GM23248 (cell line): ENCODE results near the gene WDR19.

ENCODE experiments used
- EZH2 ChIP-seq: fragments of 200-600 bp; sonication (generic); IDR thresholded peaks from 2 replicates; pipeline ENCODE4 v1.6.1; 2018; ENCODE audit warnings: antibody characterized with exemption, mild to moderate bottlenecking; ENCODE audit not compliant: insufficient read depth, poor library complexity, severe bottlenecking
- EZH2phosphoT487 ChIP-seq: fragments of 200-600 bp; sonication (generic); IDR thresholded peaks from 2 replicates; pipeline ENCODE4 v1.6.1; 2018; ENCODE audit warnings: antibody characterized with exemption, moderate library complexity, mild to moderate bottlenecking, low read depth; ENCODE audit not compliant: insufficient read depth

- no peak for TF ChIP-seq EZH2
- no peak for TF ChIP-seq EZH2phosphoT487
Observed at GRCh38 chr4:39324446-39324845, 142.1 kb downstream of the WDR19 start.
